ENCODE measurements around the gene FOXN3.
"Not testable (repeated sequence)": the region's sequence is repeated elsewhere in the genome, so short reads cannot be mapped to it uniquely, and the experiment has no call there.

Gene FOXN3

DNA sequence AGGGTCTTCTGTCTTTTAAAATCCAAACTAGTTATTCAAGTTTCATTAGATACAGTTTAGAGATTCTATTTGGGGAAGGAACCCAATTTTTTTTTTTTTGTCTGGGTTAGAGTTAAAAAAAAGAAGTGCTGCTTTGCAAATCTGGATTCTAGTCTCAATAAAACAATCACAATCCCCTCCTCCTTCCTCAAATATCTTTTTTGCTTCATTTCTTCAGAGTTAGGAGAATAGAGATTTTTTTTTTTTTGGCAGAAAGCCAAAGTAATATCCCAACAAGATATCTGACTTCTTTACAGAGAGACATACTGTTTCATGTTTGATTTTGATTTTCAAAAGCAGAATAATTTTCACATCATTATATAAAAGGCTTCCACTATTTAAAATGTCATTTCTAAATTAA, 201.9 kb downstream of the FOXN3 start:
- DNase-seq = no peak

DNA sequence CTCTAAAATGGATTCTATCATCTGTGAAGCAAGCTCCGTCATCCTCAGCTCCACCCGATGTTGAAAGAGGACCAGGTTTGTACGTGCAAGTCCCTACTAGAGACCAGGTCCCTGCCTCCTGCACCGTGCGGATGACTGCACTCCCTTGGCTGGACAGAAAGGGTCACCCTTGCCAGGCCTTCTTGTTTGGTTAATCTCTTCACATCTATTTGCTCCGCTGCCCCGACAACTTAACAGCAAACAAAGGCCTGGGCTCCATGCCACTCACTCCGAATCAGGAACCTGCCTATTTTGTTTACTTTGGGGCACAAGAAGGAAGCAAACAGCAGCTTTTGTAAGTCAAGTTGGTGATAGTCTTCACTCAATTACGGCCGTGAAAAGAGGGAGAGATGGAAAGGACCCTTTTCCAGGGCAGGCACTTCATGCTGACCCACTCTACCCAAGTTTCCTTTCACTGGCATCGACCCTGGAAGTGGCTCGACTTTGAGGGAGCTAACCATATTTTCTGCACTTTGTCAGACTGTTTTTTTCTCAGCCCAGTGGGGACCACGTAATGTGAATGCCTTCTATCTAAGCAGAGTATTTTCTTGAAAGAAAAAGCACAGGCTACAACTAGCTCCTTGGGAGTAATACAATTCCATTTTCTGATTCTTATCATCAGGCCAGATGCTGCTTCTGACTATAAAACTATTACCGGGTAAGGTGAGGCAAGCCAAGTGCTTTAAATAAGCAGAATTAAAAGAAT, 202.6 kb downstream of the FOXN3 start:
- DNase-seq = no peak

DNA sequence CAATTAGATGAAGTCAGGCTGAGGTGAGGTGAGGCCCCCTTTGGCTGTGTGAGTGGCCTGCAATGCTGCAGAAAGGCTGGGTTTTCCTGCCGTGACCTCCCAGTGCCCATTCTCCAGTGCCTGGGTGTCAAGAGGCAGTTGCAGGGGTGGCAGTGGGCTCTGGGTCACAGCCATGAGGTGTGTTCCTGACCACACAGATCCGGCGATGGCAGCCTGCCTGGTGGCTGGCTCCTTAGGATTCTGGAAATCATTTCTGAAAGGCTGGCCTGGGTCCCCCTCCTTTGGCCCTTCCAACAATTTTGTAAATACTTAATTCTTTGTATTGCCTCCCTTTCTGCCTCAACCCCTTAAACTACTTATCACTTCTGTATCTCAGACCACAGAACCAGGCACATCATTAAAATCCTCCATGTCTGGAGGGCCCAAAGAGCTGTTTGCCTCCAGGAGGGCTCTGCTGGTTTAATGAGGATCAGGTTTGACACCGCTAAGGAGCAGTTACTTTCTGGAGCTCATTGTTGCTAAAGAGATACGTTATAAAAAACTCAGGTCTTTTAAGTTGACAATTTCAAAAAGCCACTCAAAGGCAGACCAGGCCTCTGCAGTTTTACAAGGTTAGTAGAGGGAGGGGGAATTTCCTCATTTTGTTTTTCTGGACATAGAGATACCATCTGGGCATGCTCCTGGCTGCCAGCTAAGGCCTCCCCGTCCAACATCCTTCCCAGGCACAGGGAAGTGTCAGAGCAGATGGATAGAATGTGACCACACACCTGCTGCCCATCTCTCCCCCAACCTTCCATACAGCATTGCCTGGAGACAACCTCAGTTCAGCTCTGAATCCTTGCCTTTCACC, 204.4 kb downstream of the FOXN3 start:
- DNase-seq = no peak

DNA sequence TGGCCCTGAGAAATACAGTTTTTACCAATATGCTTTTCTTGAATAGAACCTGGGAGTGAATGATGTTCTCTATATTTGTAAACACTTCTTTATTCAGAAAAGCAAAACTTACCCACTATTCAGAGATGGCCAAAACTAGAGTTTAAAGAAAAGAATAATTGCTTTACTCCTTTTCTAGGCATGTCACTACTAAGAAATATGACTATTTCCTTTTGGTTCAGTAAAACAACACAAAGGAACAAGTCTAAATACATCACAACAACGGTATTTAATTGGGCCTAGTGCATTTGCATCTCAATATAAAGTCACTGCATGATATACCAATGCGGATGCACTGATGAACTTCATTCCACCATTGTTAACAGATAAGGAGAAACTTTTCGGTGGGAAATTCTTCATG, 207.5 kb downstream of the FOXN3 start:
- no peak for DNase-seq

DNA sequence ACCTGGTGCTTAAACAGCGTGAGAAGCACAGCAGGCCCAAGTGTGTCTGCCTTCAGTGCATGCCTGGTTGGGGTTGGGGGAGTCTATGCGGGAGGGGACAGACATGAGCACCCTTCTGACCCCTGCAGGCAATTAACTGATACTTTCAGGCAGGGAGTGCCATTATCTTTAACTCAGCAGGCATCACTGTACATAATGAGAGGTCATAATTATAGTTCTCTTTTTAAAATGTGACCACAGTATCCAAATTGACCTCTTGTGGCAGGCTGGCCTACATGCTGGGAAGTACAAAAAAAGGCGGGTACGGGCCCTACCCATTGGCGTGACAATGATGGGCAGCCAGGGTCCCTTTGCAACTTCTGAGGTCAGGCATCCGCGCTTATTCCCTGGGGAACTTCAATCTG, 209.1 kb downstream of the FOXN3 start:
- no peak for DNase-seq

DNA sequence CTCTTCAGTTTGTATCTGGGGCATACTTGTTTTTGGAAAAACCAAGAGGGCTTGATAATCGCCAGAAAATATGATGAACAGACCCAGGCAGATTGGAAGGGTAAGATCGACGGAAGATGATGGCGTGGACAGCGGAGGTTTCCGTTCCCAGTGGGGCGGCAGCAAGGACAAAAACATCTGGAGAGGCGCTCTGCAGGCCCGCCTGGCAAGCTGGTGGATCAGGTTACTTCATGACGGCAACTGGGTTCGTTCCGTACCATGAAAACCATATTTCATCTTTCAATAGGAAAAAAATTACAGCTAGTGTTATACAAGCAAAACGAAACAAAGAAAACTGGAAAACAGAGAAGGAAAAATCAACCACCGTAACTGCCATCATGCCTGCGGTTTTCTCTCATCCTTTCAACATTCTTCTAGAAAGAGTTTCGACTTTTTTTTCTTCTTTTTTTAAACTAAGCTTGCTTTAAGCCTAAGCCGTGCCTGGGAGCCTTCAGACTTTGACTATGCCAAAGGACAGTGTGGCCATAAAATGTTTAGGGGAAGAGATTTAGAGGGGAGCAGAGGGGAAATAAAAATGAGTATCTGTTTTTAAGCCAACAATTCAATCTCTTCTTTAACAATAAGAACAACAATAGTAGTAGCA, 210.5 kb downstream of the FOXN3 start:
- DNase-seq = no peak

DNA sequence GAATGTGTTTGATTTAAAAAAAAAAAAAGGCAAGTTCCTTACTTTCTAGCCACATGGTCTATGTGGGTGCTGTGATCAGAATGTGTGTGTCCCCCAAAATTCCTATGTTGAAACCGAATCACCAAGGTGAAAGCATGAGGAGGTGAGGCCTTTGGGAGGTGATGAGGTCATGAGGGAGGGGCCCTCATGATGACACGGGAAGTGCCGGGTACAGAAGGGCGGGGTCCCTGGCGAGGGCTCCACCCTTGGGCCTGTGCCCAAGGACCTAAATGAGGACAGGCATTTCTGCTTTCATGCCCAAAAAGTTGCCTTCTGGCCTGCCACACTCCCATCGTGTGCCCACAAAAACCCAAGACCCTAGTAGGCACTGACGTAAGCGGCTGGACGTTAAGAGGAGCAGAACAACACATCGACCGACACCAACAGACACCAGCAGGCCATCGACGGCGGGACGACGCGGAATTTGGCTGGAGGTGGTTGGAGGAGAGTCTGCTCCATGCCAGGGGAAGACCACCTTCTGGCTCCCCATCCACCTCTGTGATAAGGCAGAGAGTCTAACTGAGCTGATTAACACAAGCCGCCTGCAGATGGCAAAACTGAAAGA, 211.8 kb downstream of the FOXN3 start:
- no peak for DNase-seq

DNA sequence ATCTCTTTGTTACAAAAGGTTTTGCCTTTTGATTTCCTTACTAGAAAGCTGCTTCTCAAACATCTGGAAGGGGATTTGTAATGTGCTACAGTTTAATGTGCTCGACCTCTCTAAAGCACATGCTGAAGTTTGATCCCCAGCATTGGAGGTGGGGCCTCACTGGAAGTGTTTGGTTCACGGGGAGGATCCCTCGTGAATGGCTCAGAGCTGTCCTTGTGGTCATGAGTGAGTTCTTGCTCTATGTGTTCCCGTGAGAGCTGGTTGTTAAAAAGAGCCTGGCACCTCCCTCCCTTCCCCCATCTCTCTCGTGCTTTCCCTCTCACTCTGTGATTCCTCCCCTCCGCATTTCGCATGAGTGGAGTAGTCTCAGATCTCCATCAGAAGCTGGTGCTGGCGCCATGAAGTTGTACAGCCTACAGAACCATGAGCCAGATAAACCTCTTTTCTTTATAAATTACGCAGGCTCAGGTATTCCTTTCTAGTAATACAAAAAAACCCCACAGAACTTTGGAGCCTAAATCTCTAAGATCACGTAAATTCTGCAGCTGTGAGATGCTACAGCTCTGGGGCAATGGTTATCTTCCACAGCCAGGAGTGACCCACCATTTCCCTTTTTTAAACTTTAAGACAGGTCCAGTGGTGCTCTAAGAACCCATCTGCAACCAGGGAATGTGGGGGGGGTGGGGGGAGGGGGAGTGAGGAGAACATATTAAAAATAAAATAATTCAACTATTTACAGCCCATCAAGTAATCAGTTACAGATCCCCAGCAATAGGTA, 214.4 kb downstream of the FOXN3 start:
- DNase-seq = no peak

DNA sequence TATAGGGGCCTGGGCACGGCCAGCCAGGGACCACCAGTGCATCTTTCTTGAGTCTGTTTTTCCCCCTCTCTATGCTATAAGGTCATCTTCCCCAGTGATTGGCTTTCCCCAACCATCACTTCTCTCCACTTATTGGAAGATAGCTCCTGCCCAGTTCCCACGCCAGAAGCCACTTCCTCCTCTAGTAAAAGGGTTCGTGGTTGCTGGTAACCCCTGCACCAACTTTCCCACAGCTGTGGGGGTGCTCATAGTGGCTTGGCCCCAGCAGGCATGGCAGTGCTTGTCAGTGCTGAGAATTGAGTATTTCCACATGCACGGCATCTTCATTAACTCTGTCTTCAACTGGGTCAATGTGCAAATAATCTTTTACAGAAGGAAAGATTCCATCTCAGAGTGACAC, 215.4 kb downstream of the FOXN3 start:
- no peak for DNase-seq

DNA sequence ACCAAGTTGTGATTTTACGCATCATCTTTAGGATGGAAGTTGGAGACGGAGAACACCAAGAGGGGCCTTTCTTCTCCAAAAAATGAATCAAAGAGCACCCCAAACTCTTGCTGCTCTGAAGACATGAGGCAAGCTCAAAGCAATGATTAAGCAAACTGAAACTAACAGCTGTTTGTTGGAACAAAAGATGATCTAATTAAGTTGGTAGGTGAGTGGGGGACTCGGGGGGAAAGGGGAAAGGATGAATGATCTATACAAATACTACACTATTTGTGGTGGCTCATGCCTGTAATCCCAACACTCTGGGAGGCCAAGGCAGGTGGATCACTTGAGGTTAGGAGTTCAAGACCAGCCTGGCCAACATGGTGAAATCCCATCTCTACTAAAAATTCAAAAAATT, 217.7 kb downstream of the FOXN3 start:
- not testable (repeated sequence) for DNase-seq

DNA sequence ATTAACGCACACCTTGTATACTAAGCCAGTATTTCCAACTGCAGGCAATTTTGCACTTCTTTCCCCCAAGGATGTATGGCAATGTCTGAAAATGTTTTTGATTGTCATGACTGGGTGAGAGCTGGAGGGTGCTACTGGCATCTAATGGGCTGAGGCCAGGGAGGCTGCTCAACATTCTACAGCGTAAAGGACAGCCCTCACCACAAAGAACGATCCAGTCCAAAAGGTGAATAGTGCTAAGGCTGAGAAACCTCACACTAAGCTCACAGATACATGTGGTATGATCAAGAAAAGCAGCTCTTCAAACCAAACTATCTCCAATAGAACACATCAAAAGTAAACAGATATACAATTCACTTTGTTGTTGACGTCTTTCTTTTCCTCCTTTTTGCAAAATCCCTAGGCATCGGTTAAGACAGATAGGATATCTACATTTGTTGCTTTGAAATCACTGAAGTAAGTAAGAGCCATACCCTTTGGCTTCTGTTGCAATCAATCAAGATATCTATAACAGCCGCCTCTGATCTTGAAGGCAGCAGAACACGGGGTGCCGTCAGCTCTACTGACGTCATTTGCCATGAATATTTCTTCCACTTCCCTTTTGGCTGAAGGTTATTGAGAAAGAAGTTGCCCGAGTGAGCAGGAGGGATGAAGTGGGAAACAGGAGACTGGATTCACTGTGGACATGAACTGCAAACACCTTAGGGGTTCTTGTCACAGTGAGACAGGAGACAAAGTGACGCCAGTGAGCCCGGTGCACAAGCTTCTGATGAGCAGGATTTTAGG, 218.3 kb downstream of the FOXN3 start:
- no peak for DNase-seq

DNA sequence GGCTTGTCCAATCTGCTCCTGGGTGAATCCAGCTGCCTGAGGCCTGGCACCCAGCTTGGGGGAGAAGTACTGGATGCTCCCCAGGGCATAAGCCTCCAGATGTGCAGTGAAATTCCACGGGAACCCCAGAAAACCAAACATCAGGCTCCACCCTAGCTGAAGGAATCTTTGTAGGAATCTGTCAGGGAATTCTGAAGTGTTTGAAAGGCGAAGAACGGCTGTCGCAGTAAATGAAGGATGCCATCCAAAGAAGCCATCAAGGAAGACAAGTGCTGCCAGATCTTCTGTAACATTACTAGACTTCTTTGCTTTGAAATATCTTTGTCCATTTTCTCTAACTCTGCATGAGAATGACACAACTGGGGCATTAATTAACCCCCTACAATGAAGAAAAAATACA, 219.4 kb downstream of the FOXN3 start:
- DNase-seq = no peak

DNA sequence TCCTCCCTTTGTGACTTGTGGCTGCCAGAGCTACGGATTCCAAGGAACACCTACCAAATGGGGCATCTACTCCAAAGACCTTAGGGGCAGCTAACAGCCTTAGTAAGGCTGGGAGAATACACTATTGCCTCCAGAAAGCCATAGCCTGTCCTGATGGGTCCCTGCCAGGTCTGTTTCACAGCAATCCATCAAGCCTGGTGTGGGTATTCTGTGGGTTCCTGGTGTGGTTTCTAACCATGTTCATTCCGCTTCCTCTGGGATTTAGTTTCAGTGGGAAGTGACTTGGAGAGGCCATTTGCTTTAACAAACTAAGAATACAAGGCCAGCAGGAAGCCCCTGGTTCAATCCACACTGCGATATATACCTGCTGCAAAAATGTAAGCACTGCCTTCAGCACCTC, 220.5 kb downstream of the FOXN3 start:
- DNase-seq = no peak

DNA sequence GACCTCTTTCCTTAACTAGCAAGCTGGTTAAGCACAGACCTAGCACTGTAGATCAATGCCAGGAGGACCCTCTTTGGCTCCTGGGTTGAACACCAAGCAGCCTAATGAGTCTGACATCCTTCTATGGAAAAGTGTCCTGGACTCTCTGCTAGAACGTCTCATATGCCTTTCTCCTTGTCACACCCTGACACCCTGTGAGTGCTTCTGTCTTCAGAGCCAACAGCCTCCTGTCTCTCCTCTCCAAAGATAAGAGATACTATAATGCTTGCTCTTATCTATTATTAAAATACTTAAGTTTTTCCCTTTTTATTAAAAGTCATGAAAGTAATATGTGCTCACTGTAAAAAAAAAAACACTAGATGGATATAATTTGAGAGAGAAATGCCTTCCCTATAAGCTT, 222.7 kb downstream of the FOXN3 start:
- no peak for DNase-seq

DNA sequence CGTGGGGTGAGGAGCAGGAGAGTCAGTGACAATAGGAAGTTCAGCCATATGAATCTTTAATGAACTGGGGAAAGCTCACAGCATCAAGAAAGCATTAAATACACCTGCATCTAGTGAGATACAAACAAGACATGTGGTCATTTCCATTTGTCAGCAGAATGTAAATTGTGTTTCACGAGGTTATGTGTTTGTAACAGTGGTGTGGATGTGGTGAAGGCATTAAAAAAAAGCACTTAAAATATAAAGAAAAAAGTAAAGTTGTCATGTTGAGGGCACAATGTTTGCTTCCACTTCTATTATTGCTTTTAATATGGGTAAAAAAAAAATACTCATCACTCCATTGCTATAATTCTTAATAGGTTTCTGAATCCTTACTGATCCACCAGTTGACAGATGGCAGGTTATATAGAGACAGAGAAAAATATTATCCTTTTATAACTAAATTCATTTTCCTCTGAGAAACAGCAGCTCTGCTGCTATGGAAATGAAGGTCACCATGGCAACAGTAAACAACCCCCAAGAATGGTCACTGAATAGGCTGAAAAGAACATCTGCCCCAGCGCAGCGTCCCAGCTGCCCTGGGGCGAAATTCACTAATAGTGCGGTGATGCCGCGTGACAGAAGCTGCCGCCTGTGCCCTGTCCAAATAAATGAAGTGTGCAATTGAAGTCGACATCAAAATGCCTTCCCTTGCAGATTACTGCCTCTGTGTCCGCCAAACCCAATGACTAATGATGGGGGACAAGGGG, 226.1 kb downstream of the FOXN3 start:
- DNase-seq = no peak

DNA sequence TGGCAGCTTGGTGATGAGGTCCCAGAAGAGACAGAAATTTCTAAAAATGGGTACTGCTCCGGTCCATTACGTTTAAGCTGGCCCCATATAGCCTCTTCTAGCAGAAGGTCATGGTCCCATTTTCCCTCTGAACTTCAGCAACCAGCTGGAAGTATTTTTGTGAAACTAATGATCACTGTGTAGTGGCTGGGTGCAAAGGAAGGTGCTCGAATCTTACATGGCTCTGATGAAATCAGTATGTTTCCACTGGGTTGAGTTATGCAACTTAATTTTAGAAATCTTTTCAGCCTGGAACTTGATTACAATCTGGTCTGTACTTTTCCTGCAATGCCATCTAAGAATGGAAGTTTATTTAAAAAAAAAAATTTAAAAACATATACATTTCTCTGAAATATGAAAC, 228.5 kb downstream of the FOXN3 start:
- no peak for DNase-seq

DNA sequence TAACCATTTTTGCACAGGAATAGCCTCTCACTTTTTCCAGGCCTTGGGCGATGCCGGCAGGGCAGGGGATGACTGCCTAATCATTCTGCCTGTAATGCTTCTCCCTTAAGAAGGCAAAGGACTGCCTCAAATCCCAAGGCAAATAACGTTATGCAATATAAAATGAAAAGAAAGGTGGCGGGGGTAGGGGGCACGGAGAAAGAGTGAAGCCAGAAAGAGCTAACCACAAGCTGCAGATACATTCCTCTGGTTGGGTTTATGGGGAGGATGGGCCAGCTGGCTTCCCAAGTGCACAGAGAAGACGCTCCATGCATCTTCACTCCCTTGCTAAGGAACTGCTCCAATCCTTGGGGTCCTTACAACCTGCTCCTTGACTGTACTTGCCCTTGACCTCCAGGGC, 229.5 kb downstream of the FOXN3 start:
- DNase-seq = no peak

DNA sequence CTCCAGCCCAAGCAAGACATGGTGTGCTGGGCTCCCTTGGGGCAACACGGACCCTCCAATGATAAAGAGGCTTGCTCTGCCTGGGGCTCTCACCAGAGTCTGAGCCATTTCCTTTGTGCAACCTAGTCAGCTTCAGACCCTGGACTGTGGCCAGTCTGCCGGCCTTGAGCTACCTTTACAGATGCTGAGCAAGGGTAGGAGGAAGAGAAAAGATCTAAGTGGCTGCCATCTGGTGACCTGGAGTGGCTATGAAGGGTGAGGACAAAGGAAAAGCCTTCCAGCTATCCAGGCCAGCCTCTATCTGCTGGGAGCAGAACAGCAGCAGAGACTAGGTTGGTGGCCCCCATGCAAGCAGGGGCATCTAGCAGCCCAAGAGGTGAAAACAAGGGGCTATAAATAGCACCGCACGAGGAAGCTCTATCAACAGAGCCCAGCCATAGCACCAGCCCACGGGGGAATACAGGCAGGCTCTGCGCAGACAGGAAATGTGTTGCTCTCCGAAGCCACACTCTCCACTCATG, 230.1 kb downstream of the FOXN3 start:
- no peak for DNase-seq

DNA sequence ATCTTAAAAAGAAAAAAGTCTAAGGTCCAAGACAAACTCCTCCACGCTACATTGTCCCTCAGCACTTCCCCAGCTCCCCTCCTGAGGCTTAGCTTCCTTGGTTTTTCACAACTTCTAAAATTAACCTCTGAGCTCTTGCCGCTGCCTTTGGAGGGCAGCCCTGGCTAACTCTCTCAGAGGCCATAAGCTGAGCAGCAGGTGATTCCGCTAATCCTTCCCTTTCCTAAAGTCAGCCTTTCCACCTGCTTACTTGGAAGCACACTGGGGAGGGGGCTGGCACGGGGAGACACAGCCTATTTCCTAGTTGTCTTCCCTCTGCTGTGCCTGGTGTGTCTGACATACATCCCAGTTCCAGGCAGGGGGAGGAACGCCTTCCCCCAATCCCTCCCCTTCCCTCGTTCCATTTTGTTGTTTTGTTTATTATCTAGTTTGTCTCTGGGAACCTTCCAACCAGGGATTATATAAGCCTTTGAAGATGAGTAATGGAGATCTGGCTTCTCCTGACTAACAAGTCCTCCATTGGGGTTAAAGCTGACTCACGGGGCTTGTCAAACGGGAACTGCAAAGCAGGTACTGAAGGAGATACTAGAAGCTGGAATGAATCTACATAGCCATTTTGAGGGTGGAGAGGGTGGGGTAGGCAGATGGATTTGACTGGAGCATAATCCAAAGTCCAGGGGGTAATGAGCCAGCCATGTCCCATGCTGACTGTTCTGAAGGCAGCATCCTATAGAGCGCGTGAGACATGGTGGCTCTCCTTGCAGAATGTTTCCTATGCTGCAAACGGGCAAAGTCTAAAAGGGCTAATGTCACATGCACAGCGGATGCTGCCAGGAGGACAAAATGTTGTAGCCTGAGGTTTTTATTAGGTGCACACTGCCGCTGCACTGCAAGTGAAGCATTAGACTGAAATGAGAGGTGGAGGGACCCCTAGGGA, 230.8 kb downstream of the FOXN3 start:
- no peak for DNase-seq

DNA sequence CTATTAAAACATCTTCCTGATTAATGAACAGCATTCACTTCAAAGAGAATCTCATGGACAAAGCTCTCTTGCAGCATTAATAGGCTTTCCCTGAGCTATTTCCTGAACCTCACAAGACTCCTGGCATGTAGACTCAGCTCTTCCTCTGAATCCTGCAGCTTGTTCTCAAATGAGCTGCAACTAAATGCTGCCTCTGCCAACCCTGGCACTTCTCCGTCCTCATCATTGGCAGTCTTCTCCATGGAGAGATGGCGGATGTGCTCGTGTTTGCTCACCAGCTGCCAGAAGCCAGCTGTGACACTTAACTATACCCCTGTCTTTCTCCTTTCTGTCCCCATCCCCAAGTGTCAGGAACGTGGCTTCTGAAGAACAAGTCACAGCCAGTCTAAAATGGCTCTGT, 232.1 kb downstream of the FOXN3 start:
- no peak for DNase-seq
